Panc1 (cell line): ENCODE results near the gene ITPA. TPM values are rescaled to one million over a fixed set of nuclear protein-coding genes. Genes with fewer than 3 reads are reported as not detected.

Experiments used
- ATAC-seq: fragments of 200-7000 bp; cut with Tn5 transposase; 2 replicates; pipeline ENCODE4 v1.9.1; 2020; ENCODE audit warnings: mild to moderate bottlenecking, moderate library complexity
- Bru-seq: library from RNA; stranded (reverse); fragments of 400-500 nt; gene quantifications from one replicate; lab custom pipeline; 2021; lab: Mats Ljungman, UMichigan
- BruChase-seq, 2 experiments: library from RNA; stranded (reverse); fragments of 400-500 nt; gene quantifications; one replicate each; lab custom pipeline; 2021; lab: Mats Ljungman, UMichigan
- BruUV-seq: library from RNA; stranded (reverse); fragments of 400-500 nt; replicated peaks from 2 replicates; lab custom pipeline; 2021; lab: Mats Ljungman, UMichigan
- CTCF ChIA-PET: fragments of 300-600 bp; sonication (Branson Sonifier 250); formaldehyde crosslinking; loops from one replicate; lab custom pipeline; 2022; ENCODE audit warnings: antibody characterized with exemption; lab: Charles Lee
- POLR2A ChIA-PET: fragments of 300-600 bp; sonication (Branson Sonifier 250); formaldehyde crosslinking; loops from one replicate; lab custom pipeline; 2022; ENCODE audit warnings: antibody characterized with exemption; lab: Charles Lee
- DNase-seq: peaks from one replicate; pipeline ENCODE4 v3.0.0-alpha.2; 2010; ENCODE audit warnings: low read depth, low spot score
- H3K27ac ChIP-seq: 2 replicates; pipeline ENCODE4 v1.5.1; 2011; ENCODE audit warnings: mild to moderate bottlenecking, low read length, inconsistent platforms
- H3K27me3 ChIP-seq: fragments of 200-500 bp; sonication (Bioruptor generic); 2 replicates; pipeline ENCODE4 v1.6.0; 2014; ENCODE audit warnings: low read length, inconsistent platforms; ENCODE audit not compliant: control insufficient read depth, insufficient read depth
- H3K36me3 ChIP-seq: fragments of 200-500 bp; sonication (Bioruptor generic); 2 replicates; pipeline ENCODE4 v1.5.1; 2014; ENCODE audit warnings: inconsistent platforms, mild to moderate bottlenecking, low read length, moderate library complexity; ENCODE audit not compliant: control insufficient read depth, insufficient read depth
- H3K4me1 ChIP-seq: 2 replicates; pipeline ENCODE4 v1.5.1; 2011; ENCODE audit warnings: inconsistent platforms, mild to moderate bottlenecking, low read length, moderate library complexity; ENCODE audit not compliant: control insufficient read depth, insufficient read depth
- H3K4me3 ChIP-seq, 2 experiments: 2 replicates each; pipeline ENCODE4 v1.5.1; 2011 to 2012; ENCODE audit warnings: low read depth in 2 of 2, low read length in 2 of 2, mild to moderate bottlenecking in 2 of 2, inconsistent platforms in 1 of 2, moderate library complexity in 1 of 2
- H3K9me3 ChIP-seq: fragments of 200-500 bp; sonication (Bioruptor generic); 2 replicates; pipeline ENCODE4 v1.5.1; 2014; ENCODE audit warnings: low read depth, mild to moderate bottlenecking, inconsistent platforms, low read length, moderate library complexity; ENCODE audit not compliant: control insufficient read depth, insufficient read depth
- CTCF ChIP-seq: fragments of 450-650 bp; IDR thresholded peaks from 2 replicates; pipeline ENCODE4 v1.5.1; 2017; ENCODE audit warnings: mild to moderate bottlenecking
- POLR2AphosphoS5 ChIP-seq: IDR thresholded peaks from 2 replicates; pipeline ENCODE4 v1.6.1; 2012; ENCODE audit warnings: mild to moderate bottlenecking, low read depth, low read length, moderate library complexity
- REST ChIP-seq, 2 experiments: IDR thresholded peaks; 2 replicates each; pipeline ENCODE4 v1.6.1; 2011 to 2012; ENCODE audit warnings: low read depth in 2 of 2, control low read depth in 1 of 2, low read length in 1 of 2, mild to moderate bottlenecking in 1 of 2, moderate library complexity in 1 of 2; ENCODE audit not compliant: insufficient read depth in 1 of 2
- SIN3A ChIP-seq: IDR thresholded peaks from 2 replicates; pipeline ENCODE4 v1.6.1; 2012; ENCODE audit warnings: low read depth, mild to moderate bottlenecking, low read length, moderate library complexity, borderline replicate concordance; ENCODE audit not compliant: insufficient read depth
- TCF7L2 ChIP-seq: IDR thresholded peaks from 2 replicates; pipeline ENCODE4 v1.6.1; 2011; ENCODE audit warnings: mild to moderate bottlenecking, low read depth, low read length, inconsistent platforms
- in situ Hi-C: cut with HindIII; loops from 2 replicates; pipeline ENCODE4 v1.10.0; 2016; ENCODE audit warnings: low sequenced_read_pairs, low pct_unique_long_range_greater_than_20kb
- intact Hi-C: fragments of 100-400 bp; cut with micrococcal nuclease; formaldehyde crosslinking; loops from one replicate; pipeline ENCODE4 v1.10.0; 2022; ENCODE audit not compliant: unreplicated experiment
- long read RNA-seq: library from polyadenylated mRNA; unstranded; transcript quantifications from one replicate; pipeline ENCODE4 v2.0.0, GENCODE V29; 2021; ENCODE audit not compliant: unreplicated experiment
- polyA plus RNA-seq: library from polyadenylated mRNA; unstranded; fragments of >200 nt; gene quantifications from one replicate; pipeline ENCODE4 v1.2.1, GENCODE V29; 2012; ENCODE audit warnings: missing spikeins; ENCODE audit not compliant: insufficient read length
- total RNA-seq: library from RNA; stranded (reverse); gene quantifications from one replicate; pipeline ENCODE4 v1.2.1, GENCODE V29; 2021; ENCODE audit not compliant: unreplicated experiment

The ITPA gene
- 107 TPM for total RNA-seq
- polyA plus RNA-seq, result 111 TPM
- Bru-seq, nascent RNA, result percentile 83 among the genes with signal in this experiment
- BruChase-seq, experiment 1, labeled RNA remaining after a 2-hour chase, result percentile 88 among the genes with signal in this experiment
- percentile 87 among the genes with signal in this experiment for BruChase-seq, experiment 2, labeled RNA remaining after a 6-hour chase
- long read RNA-seq, transcript ITPA-201 (8 exons, 1,185 nt), result major isoform, 77 of 203 reads
- long read RNA-seq, partial matches to known transcripts, result 8 of 203 reads
- long read RNA-seq, other reads (novel, unspliced or antisense), result 113 of 203 reads

- intact Hi-C loops, result no loop called here
- Histone ChIP-seq H3K27ac (peak within 1 kb of the TSS; percentile 99), H3K4me3 (peak within 1 kb of the TSS; percentile 88 to 100), H3K4me1 (peaks cover 13% of the 10 kb centered on the region; the same call in 1 of the 2 replicates), H3K36me3 (no peaks in the 10 kb centered on the region; the same call in 1 of the 2 replicates), H3K27me3 (no peaks in the 10 kb centered on the region), H3K9me3 (no peaks in the 10 kb centered on the region)
- DNase-seq, result no peak
- 0 out of 2 replicates have a peak, but pooled peaks have one; percentile 11 for TF ChIP-seq SIN3A
- TF ChIP-seq POLR2AphosphoS5, result peak; percentile 73
- TF ChIP-seq REST (IDR thresholded peaks at IDR 0.05; ENCODE audit: insufficient read depth in 1 of 2, low read depth in 2 of 2, low read length in 1 of 2), result no peak
- TSS peak; percentile 94 for BruUV-seq
- in situ Hi-C loops, result no loop called here
- ATAC-seq, result peak; percentile 70
- ChIA-PET CTCF (no interaction called here), POLR2A (interaction anchor here (1.1 kb wide), 1 partner anchor 78 kb away, joined by 3 read pairs; no protein-coding TSS in a partner anchor)
Measured at GRCh38 chr20:3209257-3209945, at the start of gene ITPA. Gene ITPA (plus strand): TSS chr20:3209498. CDS start chr20:3209552, 54 bp downstream.

- POLR2A ChIA-PET, result interaction anchor here (0.6 to 0.7 kb wide), 2 partner anchors 128 to 706 kb away, joined by 4 to 8 read pairs; no protein-coding TSS in a partner anchor
- CTCF ChIA-PET, result interaction anchor here (0.6 kb wide), 2 partner anchors 10 to 156 kb away, joined by 3 to 4 read pairs; no protein-coding TSS in a partner anchor
Measured at GRCh38 chr20:3160418-3160817, 48.9 kb upstream of the ITPA start.

More at GRCh38 chr20:3160418-3160817, 48.9 kb upstream of the ITPA start:
- H3K27ac ChIP-seq, result peak overlapping the region; percentile 97
- DNase-seq, result no peak
- peaks cover 7% of the 10 kb centered on the region for H3K36me3 ChIP-seq
- no TSS peak for BruUV-seq
- TF ChIP-seq TCF7L2, result no peak
- no peak for TF ChIP-seq POLR2AphosphoS5
- TF ChIP-seq REST (IDR thresholded peaks at IDR 0.05; ENCODE audit: insufficient read depth in 1 of 2, low read depth in 2 of 2, low read length in 1 of 2), result no peak
- TF ChIP-seq CTCF, result no peak
- no peak for TF ChIP-seq SIN3A
- no peaks in the 10 kb centered on the region for H3K27me3 ChIP-seq
- peak overlapping the region; percentile 96 to 100 for H3K4me3 ChIP-seq
- ATAC-seq, result no peak
- no peaks in the 10 kb centered on the region for H3K9me3 ChIP-seq
- intact Hi-C loops (no loop called here), in situ Hi-C loops (no loop called here)
- H3K4me1 ChIP-seq, result peaks cover 14% of the 10 kb centered on the region
